Colon (tissue), 2 donors: ENCODE results near the gene CYRIA.

Experiments
- FAIRE-seq: peaks from 2 replicates; lab custom pipeline; 2012; peaks lifted over from hg19 to GRCh38; lab: Jason Lieb, UNC
- donor health status: control.
- donor health status: control.

Gene CYRIA

DNA sequence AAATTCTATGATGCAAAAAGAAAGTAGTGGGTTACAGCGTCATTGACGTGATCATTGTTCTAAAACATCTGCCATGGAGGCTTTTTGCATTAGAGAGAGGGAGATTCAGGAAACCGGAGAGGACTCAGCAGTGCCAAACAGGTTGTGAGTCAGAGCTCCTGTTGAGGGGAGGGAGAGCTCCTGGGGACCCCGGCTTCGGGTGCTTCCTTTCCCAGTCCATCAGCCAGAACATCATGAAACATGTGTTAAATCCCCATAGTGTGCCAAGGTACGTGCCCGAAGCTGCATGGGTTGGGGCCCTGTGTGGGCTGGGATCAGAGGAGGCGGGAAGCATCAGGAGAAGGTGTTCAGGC lies 791 bp upstream of the CYRIA start:
- no peak for FAIRE-seq

DNA sequence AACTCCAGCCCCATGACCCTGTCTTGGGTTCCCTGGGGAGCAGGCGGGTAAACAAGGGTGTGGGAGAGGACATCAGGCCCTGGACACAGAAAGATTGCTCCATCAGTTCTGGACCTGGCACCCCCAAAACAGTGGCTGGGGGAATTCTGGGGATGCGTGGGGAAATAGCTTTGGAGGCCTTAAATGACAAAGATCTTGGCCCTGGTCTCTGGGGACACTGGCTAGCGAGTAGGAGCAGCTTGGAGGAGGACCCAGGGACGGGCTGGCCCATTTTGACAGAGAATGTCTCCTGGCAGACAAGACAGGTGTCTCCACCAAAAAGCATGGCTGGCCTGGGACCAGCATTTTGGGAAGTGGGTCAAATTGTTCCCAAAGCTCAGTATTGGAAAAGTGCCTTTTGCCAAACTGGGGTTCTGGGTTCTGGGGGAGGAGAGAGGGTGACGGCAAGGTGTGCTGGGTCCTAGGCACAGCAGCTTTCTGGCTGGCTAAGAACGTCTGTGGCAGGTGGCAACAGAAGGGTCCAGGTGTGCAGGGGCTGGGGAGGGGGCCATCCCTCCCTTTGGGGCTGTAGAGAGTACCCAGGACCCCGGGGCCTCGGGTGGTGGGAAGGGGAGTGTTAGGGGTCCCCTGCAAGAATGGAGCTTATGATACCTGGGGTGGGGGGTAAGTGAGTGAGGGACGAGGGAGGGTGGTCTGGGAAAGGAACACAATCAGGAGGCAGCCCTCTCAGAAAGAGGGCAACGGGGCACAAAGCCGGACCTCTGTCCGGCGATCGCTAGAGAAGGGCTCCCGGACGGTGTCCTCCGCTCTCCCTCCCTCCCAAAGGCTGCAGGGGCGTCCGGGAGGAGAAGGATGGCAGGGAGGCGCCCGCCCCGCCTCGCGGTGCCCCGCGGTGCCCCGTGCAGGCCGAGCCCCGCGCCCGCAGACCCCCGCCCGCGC lies 556 bp downstream of the CYRIA start:
- FAIRE-seq = no peak

DNA sequence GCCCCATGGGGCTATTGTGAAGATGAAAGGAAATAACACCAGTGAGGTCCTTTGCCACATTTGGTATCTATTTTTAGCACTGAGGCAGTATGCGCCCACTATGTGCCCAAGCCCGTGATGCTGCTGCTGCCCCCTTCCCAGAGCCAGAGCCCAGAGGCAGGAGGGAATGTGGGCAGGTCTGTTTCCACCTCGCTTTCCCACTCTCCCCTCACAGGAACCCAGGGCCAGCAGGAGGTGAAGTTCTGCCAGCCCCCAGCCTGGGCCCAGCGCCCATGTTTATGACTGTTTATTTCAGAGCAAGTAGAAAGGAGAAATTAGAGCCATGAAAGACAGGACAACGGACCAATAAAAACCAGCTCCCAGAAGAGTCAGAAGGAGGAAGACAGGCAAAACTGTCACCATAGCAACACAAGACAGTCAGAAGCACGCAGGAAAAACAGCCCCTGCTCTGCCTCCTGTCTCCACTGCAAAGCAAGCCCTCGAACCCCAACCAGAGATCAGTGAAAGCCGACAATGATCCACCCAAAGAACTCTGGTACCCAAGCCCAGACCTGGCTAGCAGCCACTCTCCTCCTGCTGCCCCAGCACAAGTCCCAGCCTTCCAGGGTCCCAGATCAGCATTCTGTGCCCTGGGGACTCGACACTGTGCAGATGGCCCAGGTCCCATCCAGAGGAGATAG lies 1.4 kb downstream of the CYRIA start:
- FAIRE-seq = no peak

DNA sequence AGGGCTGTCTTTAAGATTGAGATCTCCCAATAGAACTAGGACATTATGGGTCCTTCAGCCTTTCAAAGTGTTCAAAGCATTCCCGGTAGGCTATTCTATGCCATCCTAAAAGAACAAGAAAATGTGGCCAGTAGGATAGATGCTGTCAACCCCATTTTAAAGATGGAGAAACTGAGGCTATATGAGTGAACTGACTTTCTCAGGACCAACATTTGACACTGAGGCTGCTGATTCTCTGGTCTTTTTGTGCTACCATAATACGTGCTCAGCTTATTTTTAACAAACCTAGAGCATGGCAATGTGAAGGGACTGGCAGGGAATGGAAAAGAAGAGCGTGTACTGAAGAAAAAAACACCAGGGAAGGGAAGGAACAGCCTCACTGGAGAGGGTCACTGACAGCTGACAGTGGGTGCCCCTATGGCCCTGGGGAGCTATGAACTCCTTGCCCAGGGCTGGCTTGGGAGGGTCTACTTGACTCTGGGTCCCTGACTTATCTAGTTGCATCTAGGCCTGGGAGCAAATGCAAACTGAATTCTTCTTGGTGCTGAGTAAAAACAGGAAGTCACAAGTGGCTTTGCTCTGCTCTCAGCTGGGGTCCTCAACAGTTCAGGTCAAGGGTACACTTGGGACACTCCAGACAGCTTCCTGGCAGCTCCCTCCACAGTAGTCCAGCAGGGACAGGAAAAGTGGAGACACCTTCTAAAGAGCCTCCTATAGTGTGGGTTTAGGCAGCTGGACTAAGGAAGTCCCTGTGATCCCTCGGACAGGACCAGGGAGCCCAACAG lies 2.3 kb downstream of the CYRIA start:
- FAIRE-seq = no peak

DNA sequence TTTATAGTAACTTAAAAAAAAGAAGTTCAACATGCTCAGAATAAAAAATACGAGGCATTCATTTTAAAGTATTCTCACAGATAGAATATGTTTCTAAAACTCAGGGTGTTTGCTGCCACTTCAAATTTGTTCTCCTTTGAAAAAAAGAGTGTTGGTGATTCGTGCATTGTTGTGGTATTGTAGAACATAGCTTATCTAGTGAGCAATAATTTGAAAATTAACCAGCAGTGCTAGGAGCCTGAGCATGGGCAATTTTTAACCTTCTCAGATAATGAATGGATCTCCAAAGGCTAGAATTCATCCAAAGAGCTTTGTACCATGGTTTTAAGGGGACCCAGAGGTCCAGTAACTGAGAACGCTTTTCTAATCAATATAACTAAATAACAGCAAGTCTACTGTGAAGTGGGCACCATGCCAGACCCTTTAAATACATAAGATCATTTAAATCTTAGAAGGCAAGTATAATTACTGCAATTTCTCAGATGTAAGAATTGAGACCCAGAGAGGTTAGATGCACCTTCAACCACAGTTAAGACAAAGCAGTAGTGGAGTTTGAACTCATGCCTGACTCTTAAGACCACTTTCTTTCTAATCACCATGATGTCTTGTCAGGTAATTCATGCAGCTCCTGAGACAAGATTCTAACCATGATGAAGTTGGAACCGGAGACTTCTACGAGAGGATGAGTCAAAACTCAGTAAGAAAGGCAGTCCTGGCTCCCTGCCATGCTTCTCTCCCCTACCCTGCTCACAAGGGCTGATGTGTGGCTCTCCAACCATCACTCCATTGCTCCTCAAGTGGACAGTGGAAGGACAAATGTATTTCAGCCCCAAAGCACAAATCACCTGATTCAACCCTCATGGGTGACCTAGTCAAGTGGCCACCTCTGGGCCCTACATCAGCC lies 3.4 kb downstream of the CYRIA start:
- no peak for FAIRE-seq

DNA sequence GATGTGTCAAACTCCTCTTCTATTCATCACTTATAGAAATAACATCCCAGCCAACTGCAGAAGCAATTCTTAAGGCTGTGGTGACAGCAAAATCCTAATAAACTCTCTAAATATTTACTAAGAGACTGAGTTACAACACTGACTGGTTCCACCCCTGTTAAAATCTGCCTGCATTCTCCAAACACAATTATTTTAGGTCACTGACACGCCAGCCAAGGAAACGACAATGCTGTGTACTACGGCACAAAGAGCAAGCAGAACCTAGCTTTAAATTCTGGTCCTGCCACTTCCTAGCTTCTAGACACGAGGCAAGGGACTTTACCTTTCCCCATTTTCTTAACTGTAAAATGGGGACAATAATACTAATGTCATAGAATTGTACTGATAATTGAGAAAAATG lies 4.1 kb downstream of the CYRIA start:
- FAIRE-seq = no peak

DNA sequence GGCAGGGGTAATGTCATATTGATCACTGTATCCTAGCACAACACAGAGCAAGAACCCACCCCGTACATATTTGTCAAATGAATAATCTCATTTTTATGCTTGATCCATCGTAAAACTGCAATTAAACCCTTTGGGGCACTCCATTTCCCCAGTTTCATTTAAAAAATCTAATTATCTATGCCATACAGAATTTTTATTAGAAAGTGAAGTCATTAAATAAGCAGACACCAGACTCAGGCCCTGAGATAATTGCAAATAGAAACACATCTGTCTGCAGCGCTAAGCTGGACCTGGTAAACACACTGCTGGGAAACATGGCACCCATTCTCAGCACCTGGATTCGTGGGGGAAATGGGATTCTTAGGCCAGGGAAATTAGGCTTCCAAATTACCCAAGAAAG lies 5.1 kb downstream of the CYRIA start:
- FAIRE-seq = no peak

DNA sequence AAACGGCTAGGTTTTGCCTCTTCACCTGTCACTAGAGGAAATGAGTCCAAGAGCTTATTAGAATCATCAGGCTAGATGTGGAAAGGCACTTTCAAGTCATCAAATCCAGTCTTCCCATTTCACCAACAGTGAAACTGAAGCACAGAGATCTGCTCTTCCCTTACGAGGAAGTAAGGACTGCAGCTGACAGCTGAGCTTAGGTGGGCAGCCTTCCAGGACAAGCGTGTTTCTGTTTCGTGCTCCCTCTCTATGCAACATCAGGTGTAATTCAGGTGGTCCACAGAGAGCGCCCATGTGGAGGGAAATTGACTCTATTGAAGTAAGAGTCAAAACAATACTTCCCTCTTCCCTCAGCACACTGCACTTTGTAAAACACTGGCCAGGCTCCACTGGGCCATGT lies 5.5 kb downstream of the CYRIA start:
- FAIRE-seq = no peak

DNA sequence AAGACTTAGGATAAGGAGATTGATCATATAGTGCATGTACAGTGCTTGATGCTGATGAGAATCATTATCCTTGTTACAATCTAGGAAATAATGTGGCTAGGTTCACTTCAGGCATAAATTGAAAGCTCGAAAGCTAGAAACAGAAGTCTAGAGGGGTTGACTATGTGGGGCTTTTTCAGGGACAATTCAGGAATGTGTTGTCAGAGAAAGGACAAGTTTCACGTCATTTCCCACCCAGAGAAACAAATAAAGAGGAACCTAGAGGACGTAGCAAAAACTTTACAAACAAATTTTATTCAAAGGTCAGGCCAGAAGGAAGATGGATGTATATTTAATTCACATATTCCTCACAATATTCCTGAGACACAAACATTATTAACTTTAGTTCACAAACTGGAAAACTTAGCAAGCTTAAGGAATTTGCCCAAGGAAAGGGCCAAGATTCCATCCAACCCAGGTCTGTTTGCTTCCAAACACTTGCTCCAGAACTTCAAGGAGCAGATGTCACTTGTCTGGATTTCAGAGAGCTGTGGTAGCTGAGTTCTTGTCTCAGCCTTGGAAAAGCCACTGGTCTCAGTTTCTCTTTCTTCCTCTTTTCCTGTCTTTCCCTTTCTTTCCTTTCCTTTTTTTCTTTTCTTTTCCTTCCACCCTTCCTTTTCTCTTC lies 7.4 kb downstream of the CYRIA start:
- FAIRE-seq = no peak

DNA sequence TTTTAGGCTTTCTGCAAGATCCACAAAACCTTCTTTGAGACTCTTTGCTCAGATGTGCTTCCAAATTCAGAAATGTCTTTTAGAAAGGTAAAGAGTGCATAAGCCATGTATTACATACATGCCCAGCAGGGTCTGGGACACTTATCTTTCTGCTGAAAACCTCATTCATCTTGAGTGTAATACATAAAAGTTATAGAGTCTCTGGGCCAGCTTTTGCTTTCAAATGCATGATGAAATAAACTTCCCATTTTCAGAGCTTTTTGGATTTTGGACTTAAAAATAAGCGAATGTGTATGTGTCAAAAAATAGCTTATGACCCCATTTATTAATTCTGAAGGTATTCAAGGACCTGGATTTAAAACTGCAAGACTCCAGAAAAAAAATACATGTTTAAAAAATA lies 8.0 kb downstream of the CYRIA start:
- no peak for FAIRE-seq

DNA sequence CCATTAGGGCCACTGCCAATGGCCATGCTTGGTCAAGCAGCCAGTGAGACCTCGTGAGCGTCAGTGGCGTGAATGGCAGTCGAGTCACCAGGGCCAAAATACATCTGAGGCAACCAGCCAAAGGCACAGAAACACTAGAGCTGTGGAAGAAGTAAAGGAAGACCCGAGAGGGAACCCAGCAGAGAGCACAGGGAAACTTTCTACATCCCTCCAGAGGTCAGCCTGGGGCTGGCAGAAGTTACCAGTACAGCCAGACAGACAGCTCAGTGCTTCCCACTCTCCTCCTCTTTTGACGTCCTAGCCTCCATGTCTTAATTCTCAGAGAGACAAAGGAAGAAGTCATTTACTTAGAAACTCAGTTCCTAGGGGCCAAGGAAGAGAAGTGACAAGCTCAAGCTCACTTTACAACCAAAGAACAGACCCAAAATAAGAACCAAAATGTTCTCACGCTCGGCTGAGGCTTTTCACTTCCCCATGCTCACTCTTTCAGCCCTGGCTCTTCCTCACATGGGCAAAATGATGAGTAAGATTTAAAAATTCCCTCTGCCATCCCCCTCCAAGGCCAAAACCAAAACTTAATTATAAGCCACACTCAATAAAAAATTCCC lies 8.7 kb downstream of the CYRIA start:
- FAIRE-seq = no peak

DNA sequence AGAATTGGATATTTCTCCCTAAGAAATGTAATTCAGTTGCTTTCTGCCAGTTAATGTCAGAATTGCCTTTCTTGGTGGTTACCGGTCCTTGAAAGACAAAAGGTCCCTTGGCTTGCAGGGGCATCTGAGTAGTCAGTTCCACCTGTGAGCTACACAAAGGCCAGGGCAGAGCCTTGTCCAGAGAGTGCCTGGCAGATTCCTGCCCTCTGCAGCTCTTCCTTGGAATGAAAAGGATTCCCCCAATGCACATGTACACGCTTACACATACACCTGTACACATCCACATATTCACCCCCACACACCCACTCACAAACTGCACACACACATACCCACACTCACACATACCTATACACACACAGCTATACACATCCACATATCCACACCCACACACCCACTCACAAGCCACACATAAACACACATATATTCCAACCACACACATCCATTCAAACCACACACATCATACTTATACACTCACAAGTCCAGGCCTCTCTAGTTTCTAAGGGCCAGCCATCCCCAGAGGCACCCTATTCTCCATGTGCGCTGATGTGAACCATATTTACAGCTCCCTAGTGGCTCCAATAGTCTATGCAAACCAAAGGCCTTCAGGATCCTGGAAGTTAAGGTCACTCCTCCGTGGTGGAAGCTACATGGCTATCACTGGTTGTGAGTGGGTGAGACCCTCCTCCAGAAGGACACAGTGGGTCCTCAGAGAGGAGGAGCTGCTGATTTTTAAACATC lies 9.6 kb downstream of the CYRIA start:
- no peak for FAIRE-seq

DNA sequence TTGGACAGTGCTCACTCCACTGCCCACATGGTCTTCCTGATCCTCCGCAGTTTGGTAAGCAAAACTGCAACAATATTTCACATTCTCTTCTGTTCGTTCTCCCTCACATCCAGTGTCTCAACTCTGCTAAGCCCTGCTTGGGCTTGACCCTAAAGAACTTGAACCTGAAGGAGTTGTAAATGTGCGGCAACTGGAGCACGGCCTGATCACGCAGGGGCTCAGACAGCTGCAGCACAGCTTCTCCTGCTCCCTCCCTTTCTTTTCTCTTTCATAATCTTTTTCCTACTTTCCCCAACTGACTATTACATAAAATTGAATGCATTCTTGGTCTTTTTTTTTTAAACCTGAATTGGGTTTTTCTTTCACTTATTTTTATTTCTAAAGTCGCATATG lies 10.2 kb downstream of the CYRIA start:
- no peak for FAIRE-seq

DNA sequence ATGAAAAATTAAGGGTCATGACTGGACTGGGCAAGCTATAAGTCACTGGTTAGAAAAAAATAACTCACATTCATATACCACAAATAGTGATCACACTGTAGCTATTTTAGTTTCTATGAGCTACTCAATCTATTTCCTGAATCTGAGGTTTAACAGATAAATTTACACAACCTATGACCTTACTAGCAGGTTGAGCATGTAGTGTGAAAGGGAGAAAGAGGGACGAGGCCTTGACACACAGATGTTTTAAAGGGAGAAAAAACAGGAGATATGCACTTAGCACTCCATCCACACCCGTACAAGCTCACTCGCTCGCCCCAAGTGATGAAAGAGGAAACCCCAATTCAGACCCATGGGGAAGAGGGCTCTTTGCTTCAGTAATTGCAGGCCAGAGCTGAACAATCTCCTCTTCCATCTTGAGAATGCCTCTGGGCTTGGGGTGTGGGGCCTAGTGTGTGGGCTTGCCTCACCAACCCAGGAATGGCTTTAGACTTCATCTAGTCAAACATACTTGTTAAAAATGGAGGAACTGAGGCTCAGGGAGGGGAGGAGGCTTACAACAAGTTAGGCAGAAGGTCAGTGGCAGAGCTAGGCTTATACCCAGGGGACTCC lies 10.7 kb downstream of the CYRIA start:
- no peak for FAIRE-seq

DNA sequence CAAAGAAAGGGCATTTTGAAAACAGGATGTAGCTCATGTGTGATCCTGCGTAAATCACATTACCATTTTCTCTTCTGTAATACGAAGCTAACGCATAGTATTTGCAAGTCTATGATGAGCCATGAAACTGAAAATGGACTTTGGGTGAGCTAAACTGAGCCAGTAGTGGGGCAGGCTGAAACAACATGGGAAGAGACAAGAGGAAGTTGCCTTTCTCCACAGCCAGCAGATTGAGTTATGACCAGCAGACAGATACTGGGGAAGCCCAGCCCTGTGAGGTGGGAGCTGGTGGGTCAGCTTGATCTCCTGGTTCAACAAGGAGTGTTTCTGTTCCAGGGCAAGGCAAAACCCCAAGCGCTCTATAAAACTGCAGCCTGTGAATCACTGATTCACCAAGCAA lies 11.8 kb downstream of the CYRIA start:
- no peak for FAIRE-seq

DNA sequence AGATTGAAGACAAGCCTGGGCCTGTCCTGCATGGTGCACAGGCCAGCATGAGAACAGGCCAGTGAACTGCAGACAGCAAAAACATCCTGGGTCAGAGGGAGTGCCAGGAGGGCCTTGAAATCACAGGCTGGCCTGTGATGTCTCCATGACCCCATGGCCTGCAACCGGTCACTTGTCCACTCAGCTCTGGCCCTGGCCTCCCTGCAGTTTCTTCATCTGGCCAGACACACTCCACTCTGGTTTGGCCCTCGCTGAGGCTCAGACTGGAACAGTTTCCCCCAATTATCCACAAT lies 12.6 kb downstream of the CYRIA start:
- FAIRE-seq = no peak

DNA sequence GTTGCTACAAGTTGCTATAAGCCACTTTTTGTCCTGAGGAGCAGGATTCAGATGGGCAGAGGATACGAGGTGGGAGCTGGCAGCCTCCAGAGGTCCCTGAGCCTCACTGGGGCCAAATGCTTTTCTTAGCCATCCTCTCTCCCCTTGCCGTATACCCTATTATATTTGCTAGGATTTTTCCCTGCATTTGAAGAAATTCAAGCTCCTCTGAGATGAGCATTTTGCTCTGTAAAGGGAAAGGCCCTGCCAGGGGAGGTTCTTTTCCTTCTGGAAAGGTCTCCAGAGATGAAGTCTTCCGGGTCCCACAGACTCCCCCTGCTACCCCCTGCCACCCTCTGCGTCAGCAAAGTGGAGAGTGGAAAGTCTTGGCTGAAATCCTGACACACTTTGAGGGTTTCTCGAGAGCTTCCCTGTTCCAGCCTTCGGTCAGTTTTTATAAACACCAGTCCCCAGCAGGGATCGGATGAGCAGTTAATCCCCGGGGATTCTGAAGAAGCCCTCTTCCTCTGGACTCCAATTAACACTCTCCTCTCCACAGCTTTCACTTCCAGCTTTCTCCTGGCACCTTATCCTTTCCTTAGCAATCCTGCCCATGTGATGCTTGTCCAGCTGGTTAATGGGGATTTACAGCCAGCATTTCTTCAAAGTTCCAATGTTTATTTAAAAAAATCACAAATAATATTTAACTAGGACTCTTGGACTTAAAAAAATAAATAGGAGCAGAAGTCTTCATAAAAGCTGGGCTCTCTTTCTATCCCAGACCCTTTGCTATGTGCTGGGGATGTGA lies 13.1 kb downstream of the CYRIA start:
- FAIRE-seq = no peak

DNA sequence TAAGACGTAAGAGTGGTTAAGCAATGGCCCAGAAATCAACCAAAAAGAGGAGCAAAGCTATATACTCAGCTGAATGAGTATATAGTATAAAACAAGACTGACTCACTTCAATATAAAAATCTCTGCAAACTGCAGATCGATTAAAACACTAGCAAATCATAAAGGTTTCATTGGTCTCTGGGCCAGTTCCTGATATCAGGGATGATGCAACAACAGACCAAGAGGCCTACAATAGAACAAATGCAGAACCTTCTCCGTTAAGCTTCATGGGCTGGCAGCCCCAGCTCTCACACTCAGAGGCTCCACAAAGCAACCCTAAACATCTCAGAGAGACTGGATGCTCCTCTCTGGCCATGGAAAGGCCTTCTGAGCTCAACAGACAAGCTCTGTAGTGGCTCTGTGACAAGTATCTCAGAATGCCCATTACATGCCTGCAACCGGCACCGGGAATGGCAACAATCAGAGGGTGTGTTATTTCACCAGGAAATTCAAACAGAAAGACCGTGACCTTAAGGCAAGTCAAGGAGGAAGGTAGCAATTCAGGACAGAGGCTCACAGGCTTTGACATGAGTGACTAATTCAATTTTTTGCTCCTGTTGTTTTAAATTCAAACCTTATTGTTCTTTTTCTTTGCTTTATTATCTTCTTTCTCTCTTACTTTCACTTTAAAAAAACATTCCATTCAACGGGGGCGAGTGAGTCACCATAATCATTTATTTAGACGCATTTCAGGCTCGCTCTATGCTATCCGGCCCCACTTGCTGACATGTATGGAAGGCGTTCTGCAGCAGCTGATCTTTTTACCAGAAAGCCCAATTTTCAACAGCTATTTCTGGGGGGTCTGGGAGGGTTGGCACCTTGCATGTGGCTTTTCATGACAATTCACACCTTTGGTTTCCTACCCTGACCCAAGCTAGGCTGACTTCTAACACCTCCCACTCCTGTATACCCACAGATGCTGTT lies 15.1 kb downstream of the CYRIA start:
- FAIRE-seq = no peak
